NCI-H2196 treated with DMSO at 0.1 percent for 48 hours (cell line): ENCODE data around the gene FBXL15.

Experiments used
- DNase-seq: peaks from one replicate; lab custom pipeline; 2025; ENCODE audit not compliant: unreplicated experiment; lab: John Stamatoyannopoulos, UW

FBXL15 gene

GRCh38 chr10:102409604-102410428, 10.8 kb upstream of the FBXL15 start:
- DNase-seq: no peak

DNA sequence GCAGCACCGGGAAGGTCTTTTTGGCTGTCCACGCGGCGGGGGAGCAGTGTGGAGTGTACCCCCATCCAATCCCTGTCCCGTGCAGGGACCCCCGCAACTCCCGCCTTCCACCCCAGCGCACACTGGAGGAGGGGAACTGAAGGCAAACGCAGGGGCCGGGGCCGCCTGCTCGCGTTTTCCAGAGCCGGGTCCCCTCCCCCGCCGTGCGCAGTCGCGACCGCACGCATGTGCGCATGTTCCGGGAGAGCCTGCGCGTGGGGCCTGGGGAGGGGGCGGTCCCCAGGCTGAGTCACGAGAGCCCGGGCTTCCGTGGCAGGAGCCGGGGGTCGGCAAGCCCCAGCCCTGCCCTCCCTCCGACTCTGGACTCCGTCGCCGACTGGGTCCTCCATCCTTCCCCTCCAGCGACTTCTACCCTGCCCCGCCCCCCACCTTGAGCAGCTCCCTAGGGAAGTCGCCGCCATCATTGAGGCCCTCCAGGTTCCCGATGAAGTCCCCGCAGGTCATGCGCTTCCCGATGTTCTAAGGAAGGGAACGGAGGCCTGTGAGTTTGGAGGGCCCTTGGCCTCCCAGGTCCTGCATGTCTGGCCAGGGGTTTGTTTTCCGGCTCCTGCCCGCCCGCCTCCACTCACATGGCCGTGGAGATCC, 10.1 kb upstream of the FBXL15 start:
- DNase-seq: no peak

DNA sequence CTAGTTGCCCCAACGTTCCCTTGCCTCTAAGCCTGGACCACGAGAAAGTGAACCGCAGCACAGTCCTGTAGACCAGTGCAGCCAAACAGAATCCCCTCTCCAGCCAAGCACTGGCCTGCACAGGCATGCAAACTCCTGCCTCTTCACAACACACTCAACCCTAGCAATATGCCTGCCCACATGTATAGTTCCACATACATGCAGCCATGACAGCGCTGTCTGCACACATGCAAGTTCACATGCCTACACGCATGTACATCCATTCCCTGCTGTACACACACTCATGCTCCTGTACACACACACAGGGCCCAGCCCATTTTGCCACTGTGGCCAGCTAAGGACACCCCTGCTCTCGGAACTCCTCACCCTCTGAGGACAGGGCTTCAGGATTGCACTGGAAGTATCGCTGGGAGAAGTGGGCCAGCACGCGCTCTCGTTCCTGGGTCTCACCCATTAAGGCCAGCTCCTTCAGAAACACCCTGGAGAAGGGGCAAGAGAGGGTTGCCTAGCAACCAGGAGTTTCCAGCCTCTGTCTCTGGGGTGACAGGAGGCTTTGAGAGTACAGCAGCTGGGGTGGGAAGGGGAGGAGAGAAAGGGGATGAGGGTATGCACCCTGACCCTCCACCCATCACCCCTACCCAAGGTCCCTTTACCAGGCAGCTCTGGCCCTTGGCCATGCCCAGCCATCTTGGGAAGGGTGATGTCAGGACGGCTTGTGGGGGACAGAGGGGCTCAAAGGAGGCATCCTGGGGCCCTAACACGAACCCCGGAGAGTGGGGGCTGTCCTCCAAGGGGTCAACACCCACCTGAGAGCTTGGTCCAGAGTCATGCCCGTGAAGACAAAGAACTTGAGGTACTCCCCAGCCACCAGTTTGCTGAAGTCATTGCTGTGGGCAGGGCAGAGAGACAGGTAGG, 9.0 kb upstream of the FBXL15 start:
- no peak for DNase-seq

GRCh38 chr10:102412293-102412692, 8.3 kb upstream of the FBXL15 start:
- DNase-seq: no peak

GRCh38 chr10:102413053-102413705, 7.5 kb upstream of the FBXL15 start:
- peak; percentile 54 for DNase-seq

DNA sequence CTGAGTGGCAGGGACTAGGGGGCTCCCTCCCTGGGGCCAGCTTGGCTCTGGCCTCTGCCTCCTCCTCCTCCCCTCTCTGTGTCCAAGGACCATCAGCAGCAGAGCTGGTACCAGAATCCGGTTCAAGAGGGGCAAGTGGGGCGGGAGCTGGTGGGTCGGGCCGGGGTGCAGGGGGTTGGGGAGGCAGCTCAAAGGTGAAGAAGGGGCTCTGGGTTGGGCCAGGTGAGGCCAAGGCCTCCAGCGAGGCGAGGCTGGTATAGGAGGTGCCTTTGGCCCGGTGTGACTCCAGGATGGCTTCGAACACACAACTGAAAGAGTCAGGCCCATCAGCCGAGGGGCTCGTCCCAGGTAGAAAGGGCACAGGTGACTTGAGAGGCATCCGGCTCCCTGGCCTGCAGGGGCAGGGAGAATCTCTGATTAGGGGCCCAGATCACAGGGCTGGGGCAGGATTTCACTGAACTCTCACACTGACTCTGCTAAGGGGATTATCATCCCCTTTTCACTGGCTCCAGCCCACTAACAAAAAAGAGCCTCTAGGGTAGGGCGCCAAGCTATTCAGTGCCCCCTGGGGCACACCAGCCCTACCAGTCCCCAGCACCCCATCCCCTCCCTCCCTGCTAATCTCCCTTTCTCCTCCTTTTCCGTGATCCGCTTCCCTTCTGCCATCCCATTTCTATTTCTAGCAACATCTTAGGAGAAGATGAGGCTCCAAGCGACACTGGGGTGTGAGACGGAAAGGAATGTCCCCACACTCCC, 6.7 kb upstream of the FBXL15 start:
- no peak for DNase-seq

DNA sequence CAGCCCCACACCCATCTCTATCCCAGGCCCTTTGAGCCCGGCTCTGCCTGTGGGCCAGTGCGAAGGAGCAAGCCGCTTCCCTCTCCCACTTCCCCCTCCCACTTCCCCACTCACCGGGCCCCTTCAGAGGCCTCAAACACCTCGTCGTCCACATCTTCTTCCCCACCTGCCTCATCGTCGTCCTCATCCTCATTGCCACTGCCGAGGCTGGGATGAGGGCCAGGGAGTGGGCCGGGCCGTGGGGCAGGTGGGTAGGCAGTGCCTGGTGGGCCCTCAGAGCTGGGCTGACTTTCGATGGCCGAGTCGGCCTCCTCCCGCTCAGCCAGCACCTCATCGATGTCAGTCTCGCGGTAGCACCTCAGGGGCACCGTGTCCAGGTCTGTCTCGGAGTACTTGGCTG, 5.9 kb upstream of the FBXL15 start:
- no peak for DNase-seq

GRCh38 chr10:102416283-102416682, 4.4 kb upstream of the FBXL15 start:
- no peak for DNase-seq

GRCh38 chr10:102416695-102417094, 3.9 kb upstream of the FBXL15 start:
- no peak for DNase-seq

DNA sequence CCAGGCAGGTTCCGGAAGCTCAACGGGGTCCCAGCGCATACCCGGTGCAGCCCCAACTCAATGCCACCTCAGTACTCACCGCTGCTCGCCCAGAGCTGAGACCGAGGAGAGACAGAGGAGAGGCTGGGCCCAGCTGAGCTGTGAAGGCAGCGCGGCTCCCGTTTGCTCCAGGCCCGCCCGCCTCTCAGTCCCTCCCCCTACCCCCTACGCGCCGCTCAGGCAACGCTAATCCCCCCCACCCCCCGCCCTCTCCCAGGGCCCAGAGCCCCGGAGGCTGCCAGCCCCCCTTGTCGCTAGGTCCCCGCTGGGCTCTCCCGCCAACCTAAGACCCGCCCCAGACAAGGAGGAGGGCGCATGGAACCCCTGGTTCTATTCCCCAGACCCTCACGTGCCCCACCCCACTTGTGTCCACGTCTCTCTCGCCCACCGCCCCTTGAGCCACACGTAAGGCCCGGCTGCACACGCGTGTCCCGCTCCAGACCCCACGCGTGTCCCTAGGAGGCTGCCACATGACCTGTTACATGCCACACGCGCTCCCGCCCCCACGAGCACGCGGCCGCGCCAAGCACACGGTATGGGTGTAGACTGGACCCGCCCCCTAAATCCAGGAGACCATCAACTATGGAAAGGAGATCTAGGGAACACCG, 1.9 kb upstream of the FBXL15 start, which contains the start of gene PSD:
PSD (minus strand) TSS at position 164 of the 647 bp plus-strand sequence. CDS start 1,747 bp downstream, outside the sequence.
- peak; percentile 19 for DNase-seq

DNA sequence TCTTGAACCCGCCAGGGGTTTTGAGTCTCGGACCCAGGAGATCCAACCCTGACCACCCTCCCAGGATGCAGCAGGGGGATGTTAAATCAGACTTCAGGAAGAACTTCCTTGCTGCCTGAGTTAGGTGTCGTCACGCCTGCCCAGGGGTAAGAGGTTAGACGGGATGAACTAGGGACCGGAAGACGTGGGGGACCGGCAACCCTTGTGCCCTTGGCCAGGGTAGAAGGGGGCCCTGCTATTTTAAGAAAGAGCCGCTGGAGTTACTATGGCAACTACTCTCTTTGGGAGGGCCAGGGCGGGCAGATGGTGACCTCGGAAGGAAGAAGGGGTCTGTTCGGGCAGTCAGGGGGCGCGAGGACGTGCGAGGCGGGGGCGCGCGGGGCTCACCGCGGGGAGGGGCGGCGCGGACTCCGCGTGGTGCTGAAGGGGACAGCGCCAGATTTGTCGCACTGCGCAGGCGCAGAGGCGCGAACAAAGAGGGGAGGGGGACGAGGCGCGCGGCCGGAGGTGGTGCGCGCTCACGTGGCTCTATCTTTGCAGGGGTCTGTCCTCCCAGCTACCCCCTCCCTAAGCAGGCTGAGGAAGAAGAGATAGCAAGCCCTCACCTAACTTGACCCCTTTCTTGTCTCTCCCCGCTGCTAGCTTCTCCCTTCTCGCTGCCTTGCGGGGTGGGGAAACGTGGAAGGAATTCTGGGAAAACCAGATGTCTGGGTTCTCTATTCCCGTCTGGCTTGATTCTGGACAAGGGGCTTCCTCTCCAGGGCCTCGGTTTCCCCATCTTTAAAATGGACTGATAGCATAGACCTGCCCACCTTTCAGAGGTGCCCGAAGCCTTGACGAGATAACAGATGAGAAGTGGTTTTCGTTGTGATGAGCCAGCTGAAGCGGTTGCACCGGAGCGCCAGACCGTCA, 1.1 kb upstream of the FBXL15 start:
- DNase-seq: peak; percentile 36

- DNase-seq: no peak
Measured at GRCh38 chr10:102420181-102420713, 389 bp upstream of the FBXL15 start.

DNA sequence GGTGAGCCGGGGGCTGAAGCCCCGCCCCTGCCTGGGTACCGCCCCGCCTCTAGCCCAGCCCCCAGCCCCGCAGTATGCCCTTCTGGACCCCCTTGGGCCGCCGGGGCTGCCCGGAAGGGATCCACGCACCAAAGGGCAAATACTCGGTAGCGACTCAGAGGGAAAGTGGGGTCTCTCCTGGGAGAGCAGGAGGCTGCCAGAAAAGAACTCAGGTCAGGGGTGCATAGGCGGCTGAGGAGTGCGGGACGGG, 796 bp downstream of the FBXL15 start:
- DNase-seq: no peak

GRCh38 chr10:102421757-102422512, 1.3 kb downstream of the FBXL15 start:
- DNase-seq: peak; percentile 11

DNA sequence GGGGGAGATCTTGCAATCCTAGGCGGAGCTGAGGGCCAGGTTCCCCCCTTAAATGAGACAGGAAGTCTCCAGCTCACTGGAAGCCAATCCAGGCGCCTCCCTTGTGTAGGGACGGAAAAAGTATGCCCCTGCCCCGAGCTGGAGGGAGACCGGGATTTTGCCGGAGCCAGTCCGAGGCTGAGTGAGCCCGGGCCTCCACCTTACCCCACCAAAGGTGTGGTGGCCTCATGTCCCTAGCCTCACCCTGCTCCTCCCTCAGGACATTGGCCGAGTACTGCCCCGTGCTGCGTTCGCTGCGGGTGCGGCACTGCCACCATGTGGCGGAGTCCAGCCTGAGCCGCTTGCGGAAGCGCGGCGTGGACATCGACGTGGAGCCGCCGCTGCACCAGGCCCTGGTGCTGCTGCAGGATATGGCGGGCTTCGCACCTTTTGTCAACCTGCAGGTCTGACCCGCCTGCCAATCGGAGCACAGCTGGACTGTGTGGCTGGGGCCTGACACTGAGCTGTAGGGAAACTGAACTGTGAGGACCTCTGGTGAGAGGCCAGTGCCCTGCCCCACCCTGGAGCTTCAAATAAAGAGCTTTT, 2.0 kb downstream of the FBXL15 start:
- peak; percentile 14 for DNase-seq

GRCh38 chr10:102423372-102423968, 2.8 kb downstream of the FBXL15 start:
- DNase-seq: no peak

DNA sequence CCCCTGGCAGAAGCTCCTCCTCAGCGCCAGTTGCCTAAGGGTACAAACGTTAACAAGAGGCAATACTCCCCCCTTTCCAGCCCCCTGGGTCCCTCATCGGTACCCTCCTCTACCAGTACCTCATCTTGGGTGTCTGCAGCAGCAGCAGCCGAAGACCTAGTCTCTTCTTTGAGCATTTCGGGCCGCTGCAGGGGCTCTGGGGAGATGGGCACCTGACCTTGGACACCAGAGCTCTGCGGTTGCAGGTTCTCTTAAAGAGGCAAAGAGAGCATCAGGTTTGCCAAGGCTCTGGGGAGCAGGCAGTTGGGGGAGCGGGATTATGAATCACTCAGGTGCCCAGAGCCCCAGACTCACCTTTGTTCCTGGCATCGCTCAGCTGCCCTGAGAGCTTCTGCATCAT, 3.5 kb downstream of the FBXL15 start:
- no peak for DNase-seq
